ENCODE results near the gene ZNF74.
"Not testable (repeated sequence)": the region's sequence is repeated elsewhere in the genome, so short reads cannot be mapped to it uniquely, and the experiment has no call there.

The ZNF74 gene

GRCh38 chr22:20390394-20390907 is 3.5 kb upstream of the ZNF74 start:
- H3K36me3 Mint-ChIP-seq: no peaks in the 10 kb centered on the region
- no peak overlapping the region for H3K27ac Mint-ChIP-seq
- no peaks in the 10 kb centered on the region for H3K9me3 Mint-ChIP-seq
- no peak overlapping the region for H3K4me3 Mint-ChIP-seq
- H3K4me1 Mint-ChIP-seq: peaks cover 15% of the 10 kb centered on the region
- H3K27me3 Mint-ChIP-seq: no peaks in the 10 kb centered on the region

DNA sequence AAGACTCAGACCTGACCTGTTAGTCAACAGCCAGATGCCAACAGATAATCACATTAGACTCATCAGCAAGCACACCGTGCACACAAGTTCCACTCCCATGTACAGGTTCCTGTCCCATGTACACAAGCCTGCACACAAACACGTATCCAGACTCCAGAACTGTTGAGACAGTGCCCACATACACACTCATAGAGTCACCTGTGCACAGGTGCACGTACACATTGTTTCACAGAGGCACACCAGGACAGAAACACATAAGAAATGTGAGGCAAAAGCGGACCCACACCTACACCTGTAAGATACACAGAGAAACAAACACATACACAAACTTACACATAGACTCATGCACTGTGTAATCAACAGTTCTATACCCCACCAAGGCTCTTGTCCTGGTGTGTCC is 2.7 kb upstream of the ZNF74 start:
- Mint-ChIP-seq H3K4me3 (no peak overlapping the region), H3K36me3 (no peaks in the 10 kb centered on the region), H3K4me1 (peaks cover 22% of the 10 kb centered on the region), H3K9me3 (no peaks in the 10 kb centered on the region), H3K27me3 (no peaks in the 10 kb centered on the region), H3K27ac (no peak overlapping the region)

DNA sequence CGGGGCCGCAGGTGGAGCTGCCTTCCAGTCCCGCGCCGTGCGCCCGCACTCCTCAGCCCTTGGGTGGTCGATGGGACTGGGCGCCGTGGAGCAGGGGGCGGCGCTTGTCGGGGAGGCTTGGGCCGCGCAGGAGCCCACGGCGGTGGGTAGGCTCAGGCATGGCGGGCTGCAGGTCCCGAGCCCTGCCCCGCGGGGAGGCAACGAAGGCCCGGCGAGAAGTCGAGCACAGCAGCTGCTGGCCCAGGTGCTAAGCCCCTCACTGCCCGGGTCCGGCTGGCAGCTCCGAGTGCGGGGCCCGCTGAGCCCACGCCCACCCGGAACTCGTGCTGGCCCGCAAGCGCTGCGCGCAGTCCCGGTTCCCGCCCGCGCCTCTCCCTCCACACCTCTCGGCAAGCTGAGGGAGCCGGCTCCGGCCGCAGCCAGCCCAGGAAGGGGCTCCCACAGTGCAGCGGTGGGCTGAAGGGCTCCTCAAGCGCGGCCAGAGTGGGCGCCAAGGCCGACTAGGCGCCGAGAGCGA is 1.5 kb upstream of the ZNF74 start:
- not testable (repeated sequence) for H3K9me3 Mint-ChIP-seq, H3K4me3 Mint-ChIP-seq, H3K27ac Mint-ChIP-seq, H3K27me3 Mint-ChIP-seq, H3K36me3 Mint-ChIP-seq
- H3K4me1 Mint-ChIP-seq: peaks cover 34% of the 10 kb centered on the region

- peaks cover 37% of the 10 kb centered on the region for H3K4me1 Mint-ChIP-seq
- H3K27me3 Mint-ChIP-seq: no peaks in the 10 kb centered on the region
- peak overlapping the region; percentile 97 for H3K27ac Mint-ChIP-seq
- H3K4me3 Mint-ChIP-seq: peak overlapping the region; percentile 92
- H3K9me3 Mint-ChIP-seq: no peaks in the 10 kb centered on the region
- H3K36me3 Mint-ChIP-seq: peaks cover 3% of the 10 kb centered on the region
Observed at GRCh38 chr22:20392983-20393704, 807 bp upstream of the ZNF74 start.

DNA sequence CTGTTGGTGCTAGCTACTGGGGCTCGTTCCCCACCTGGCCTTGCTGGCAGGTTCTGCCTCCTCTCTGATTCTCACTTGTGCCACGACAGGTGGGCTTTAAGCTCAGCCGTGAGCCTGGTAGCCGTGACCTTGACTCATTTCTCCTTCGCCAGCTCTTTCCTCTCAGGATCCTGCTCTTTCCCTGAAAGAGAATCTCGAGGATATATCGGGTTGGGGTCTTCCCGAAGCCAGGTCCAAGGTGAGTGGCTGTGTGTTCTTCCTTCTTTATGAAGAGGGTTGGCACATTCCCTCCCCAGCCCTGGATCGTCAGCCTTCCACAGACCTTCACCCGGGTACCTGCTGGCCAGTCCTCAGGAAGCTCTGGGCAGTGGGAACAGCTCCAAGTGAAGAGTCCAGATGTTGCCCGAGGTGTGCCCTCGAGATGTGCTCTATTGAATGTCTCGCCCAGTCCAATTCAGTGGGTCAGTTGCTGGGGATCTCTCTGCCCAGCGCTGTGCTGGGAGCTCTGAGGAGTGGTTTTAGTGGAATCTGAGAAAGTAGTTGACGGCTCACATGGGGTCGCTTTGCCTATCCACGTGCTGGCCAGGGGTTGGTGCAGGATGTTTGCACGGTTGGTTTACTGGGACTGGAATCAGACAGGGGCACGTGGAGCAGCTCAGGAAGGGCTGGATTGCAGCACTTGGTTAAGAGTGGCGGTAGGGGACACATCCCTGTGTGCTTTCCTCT is 1.4 kb downstream of the ZNF74 start:
- Mint-ChIP-seq H3K9me3 (no peaks in the 10 kb centered on the region), H3K36me3 (peaks cover 3% of the 10 kb centered on the region), H3K4me3 (peak overlapping the region; percentile 92), H3K27me3 (no peaks in the 10 kb centered on the region), H3K4me1 (peaks cover 52% of the 10 kb centered on the region), H3K27ac (peak overlapping the region; percentile 89)

GRCh38 chr22:20395907-20396287 is 1.9 kb downstream of the ZNF74 start:
- Mint-ChIP-seq H3K4me3 (peak overlapping the region; percentile 37), H3K27me3 (no peaks in the 10 kb centered on the region), H3K9me3 (no peaks in the 10 kb centered on the region), H3K27ac (no peak overlapping the region), H3K36me3 (peaks cover 3% of the 10 kb centered on the region), H3K4me1 (peaks cover 52% of the 10 kb centered on the region)

DNA sequence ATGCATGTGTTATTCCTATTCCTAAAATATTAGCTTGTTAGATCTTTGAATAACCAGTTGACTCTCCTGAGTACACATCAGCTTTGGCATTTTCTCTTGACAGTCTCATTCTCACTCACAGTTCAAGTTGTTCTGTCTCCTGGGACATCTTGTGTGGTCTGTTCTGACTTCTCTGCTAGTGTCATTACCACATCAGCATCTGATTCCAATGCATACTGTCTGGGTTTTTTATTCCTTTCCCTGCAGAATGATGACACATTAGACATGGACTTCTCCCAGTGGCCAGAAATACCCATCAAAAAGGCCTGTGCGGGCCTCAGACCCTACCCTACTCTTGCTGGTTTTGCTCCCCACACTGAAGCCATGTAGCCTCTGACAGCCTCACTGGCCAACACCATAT is 2.7 kb downstream of the ZNF74 start:
- Mint-ChIP-seq H3K36me3 (peaks cover 3% of the 10 kb centered on the region), H3K9me3 (no peaks in the 10 kb centered on the region), H3K27ac (no peak overlapping the region), H3K4me3 (peak overlapping the region; percentile 1), H3K4me1 (peaks cover 52% of the 10 kb centered on the region), H3K27me3 (no peaks in the 10 kb centered on the region)

DNA sequence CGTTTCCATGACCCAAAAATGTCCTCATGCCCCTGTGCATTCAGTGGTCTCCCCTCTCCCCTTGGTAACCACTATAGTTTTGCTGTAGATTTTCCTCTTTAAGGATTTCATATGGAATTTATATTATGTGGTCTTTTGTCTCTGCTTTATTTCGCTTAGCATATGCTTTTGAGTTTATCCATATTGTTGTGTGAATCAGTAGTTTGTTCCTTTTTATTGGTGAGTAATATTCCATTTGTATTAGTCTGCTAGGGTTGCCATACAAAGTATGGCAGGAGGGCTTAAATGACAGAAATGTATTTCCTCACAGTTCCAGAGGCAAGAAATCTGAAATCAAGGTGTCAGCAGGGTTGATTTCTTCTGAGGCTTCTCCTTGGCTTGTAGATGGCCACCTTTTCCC is 3.5 kb downstream of the ZNF74 start:
- Mint-ChIP-seq H3K36me3 (peaks cover 3% of the 10 kb centered on the region), H3K27me3 (no peaks in the 10 kb centered on the region), H3K27ac (no peak overlapping the region), H3K4me1 (peaks cover 52% of the 10 kb centered on the region), H3K9me3 (no peaks in the 10 kb centered on the region), H3K4me3 (no peak overlapping the region)

DNA sequence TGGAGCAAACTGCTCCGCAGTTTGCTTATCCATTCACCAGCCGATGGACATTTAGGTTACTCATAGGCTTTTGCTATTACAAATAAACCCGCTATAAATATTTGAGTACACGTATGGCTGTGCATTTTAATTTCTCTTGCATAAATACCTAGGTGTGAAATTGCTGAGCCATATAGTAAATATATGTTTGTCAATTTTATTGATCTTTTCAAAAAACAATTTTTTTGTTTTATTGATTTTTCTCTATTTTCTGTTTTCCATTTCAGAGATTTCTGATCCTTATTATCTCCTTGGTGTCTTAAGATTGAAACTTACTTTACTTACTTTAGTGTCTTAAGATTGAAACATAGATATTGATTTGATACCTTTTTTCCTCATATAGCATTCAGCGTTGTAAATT is 4.5 kb downstream of the ZNF74 start:
- Mint-ChIP-seq H3K4me3 (no peak overlapping the region), H3K27me3 (no peaks in the 10 kb centered on the region), H3K27ac (no peak overlapping the region), H3K36me3 (peaks cover 7% of the 10 kb centered on the region), H3K9me3 (no peaks in the 10 kb centered on the region), H3K4me1 (peaks cover 56% of the 10 kb centered on the region)

DNA sequence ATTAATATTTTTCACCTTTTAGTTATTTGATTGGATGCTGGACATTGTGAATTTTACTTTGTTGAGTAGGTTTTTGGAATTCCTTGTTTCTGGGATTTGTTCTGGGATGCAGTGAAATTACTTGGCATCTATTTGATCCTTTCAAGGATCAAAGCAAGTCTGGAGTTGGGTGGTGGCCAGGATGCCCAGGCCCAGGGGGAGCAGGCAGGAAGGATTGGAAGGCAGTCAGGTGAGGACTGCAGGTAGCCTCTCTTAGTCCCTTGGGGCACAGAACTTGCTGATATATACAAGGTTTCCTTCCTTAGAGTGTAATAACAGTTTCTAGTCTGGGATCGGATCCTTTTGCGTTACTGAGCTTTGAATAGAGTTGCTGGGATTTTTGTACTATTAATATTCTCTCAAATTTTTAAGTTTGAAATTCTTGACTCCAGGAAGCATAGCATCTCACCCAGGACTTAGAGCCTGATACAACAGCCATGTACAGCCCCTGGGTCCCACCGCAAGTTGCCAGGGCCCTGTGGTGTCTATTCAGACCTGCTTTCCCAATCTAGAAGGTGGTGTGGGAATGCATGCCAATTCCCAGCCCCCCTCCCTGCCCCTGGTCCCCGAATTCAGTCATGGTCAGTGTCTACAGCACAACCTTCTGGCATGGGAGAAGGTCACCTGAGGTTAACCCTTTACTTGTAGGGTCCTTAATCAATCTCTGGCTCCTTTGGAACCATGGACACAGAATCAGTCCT is 6.1 kb downstream of the ZNF74 start:
- no peak overlapping the region for H3K27ac Mint-ChIP-seq
- peaks cover 49% of the 10 kb centered on the region for H3K4me1 Mint-ChIP-seq
- no peaks in the 10 kb centered on the region for H3K27me3 Mint-ChIP-seq

GRCh38 chr22:20400606-20401375 is 6.8 kb downstream of the ZNF74 start:
- Mint-ChIP-seq H3K9me3 (no peaks in the 10 kb centered on the region), H3K27ac (no peak overlapping the region), H3K27me3 (no peaks in the 10 kb centered on the region), H3K4me1 (peaks cover 41% of the 10 kb centered on the region), H3K36me3 (peaks cover 10% of the 10 kb centered on the region), H3K4me3 (no peak overlapping the region)

More for the DNA sequence above, 6.1 kb downstream of the ZNF74 start:
- Mint-ChIP-seq H3K4me3 (no peak overlapping the region), H3K9me3 (no peaks in the 10 kb centered on the region), H3K36me3 (peaks cover 9% of the 10 kb centered on the region)

DNA sequence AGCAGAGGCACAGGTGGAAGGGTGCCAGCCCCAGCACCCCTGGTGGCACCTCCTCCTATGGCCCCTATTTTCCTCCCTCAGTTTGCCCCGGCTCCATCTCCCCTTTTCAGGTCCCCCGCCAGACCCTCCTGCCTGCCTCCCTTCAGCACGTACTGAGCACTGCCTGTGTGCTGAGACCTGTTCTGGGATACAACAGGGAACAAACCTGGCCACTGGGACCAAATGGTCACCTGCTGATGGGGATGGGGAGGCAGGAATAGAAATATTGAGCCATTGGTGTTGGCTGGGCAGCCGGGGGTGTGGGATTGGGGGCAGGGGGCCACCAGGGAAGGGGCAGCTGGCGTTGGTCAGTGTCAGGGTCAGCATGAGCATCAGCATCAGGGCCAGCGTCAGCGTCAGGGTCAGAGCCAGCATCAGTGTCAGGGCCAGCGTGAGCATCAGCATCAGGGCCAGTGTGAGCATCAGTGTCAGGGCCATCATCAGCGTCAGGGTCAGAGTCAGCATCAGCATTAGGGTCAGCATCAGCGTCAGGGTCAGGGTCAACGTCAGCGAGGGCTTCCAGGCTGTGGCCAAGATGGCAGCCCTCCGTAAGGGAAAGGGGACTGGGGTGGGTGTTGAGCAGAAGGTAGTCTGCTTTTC is 7.5 kb downstream of the ZNF74 start:
- Mint-ChIP-seq H3K4me1 (peaks cover 34% of the 10 kb centered on the region), H3K27me3 (no peaks in the 10 kb centered on the region), H3K4me3 (no peak overlapping the region), H3K9me3 (no peaks in the 10 kb centered on the region), H3K27ac (no peak overlapping the region), H3K36me3 (peaks cover 12% of the 10 kb centered on the region)

GRCh38 chr22:20402960-20403778 is 9.2 kb downstream of the ZNF74 start:
- Mint-ChIP-seq H3K27me3 (no peaks in the 10 kb centered on the region), H3K36me3 (peaks cover 12% of the 10 kb centered on the region), H3K4me1 (peaks cover 22% of the 10 kb centered on the region), H3K9me3 (no peaks in the 10 kb centered on the region), H3K4me3 (no peak overlapping the region), H3K27ac (peak overlapping the region; percentile 16)

GRCh38 chr22:20403779-20404140 is 9.8 kb downstream of the ZNF74 start:
- Mint-ChIP-seq H3K9me3 (no peaks in the 10 kb centered on the region), H3K36me3 (peaks cover 12% of the 10 kb centered on the region), H3K4me1 (peaks cover 19% of the 10 kb centered on the region), H3K27ac (no peak overlapping the region), H3K4me3 (no peak overlapping the region), H3K27me3 (no peaks in the 10 kb centered on the region)
